ENCODE measurements around the gene CRISPLD2. TPM values are rescaled to one million over a fixed set of nuclear protein-coding genes. Genes with fewer than 3 reads are reported as not detected.

The CRISPLD2 gene
- total RNA-seq, 1 donor from 2014 or later = not detected

GRCh38 chr16:84917492-84917891 is 97.7 kb downstream of the CRISPLD2 start:
- DNase-seq (no peak), ATAC-seq (ENCODE audit: low read depth) (no peak)
- POLR2A ChIA-PET = no interaction called here
- TF ChIP-seq CTCF (IDR thresholded peaks at IDR 0.05) = no peak
- H3K27me3 Mint-ChIP-seq = peaks cover 27% of the 10 kb centered on the region
- no peak overlapping the region for H3K4me3 Mint-ChIP-seq
- CTCF ChIA-PET = no interaction called here
- H3K4me1 Mint-ChIP-seq = no peaks in the 10 kb centered on the region
- H3K9me3 Mint-ChIP-seq = no peaks in the 10 kb centered on the region
- no peaks in the 10 kb centered on the region for H3K36me3 Mint-ChIP-seq (ENCODE audit: low read depth)
- no peak overlapping the region for H3K27ac Mint-ChIP-seq
- intact Hi-C loops (cut with micrococcal nuclease) = no loop called here

GRCh38 chr16:84918006-84918909 is 98.5 kb downstream of the CRISPLD2 start:
- POLR2A ChIA-PET = no interaction called here
- no peak for TF ChIP-seq CTCF (IDR thresholded peaks at IDR 0.05)
- CTCF ChIA-PET = no interaction called here
- no peak overlapping the region for H3K27ac Mint-ChIP-seq
- DNase-seq (no peak), ATAC-seq (ENCODE audit: low read depth) (no peak)
- H3K4me3 Mint-ChIP-seq = no peak overlapping the region
- no peaks in the 10 kb centered on the region for H3K9me3 Mint-ChIP-seq
- peaks cover 27% of the 10 kb centered on the region for H3K27me3 Mint-ChIP-seq
- intact Hi-C loops (cut with micrococcal nuclease) = no loop called here
- H3K4me1 Mint-ChIP-seq = no peaks in the 10 kb centered on the region
- no peaks in the 10 kb centered on the region for H3K36me3 Mint-ChIP-seq (ENCODE audit: low read depth)

- Mint-ChIP-seq H3K4me1 (no peaks in the 10 kb centered on the region), H3K27me3 (peaks cover 23% of the 10 kb centered on the region), H3K9me3 (no peaks in the 10 kb centered on the region), H3K36me3 (ENCODE audit: low read depth) (no peaks in the 10 kb centered on the region), H3K4me3 (no peak overlapping the region), H3K27ac (no peak overlapping the region)
- ChIA-PET CTCF (interaction anchor here (0.7 kb wide), 1 partner anchor 194 kb away, joined by 3 read pairs; no protein-coding TSS in a partner anchor), POLR2A (no interaction called here)
- intact Hi-C loops (cut with micrococcal nuclease) = no loop called here
- TF ChIP-seq CTCF (IDR thresholded peaks at IDR 0.05) = no peak
- ATAC-seq (ENCODE audit: low read depth) (no peak), DNase-seq (no peak)
Measured at GRCh38 chr16:84919269-84919668, 99.5 kb downstream of the CRISPLD2 start.

- H3K27me3 Mint-ChIP-seq = peaks cover 25% of the 10 kb centered on the region
- no peak for TF ChIP-seq CTCF (IDR thresholded peaks at IDR 0.05)
- H3K4me3 Mint-ChIP-seq = no peak overlapping the region
- CTCF ChIA-PET = interaction anchor here (0.7 kb wide), 1 partner anchor 194 kb away, joined by 3 read pairs; no protein-coding TSS in a partner anchor
- DNase-seq = no peak
- ATAC-seq (ENCODE audit: low read depth) = no peak
- no peaks in the 10 kb centered on the region for H3K4me1 Mint-ChIP-seq
- no peaks in the 10 kb centered on the region for H3K9me3 Mint-ChIP-seq
- H3K36me3 Mint-ChIP-seq (ENCODE audit: low read depth) = no peaks in the 10 kb centered on the region
- intact Hi-C loops (cut with micrococcal nuclease) = no loop called here
- no peak overlapping the region for H3K27ac Mint-ChIP-seq
- POLR2A ChIA-PET = no interaction called here
Measured at GRCh38 chr16:84919708-84920107, 99.9 kb downstream of the CRISPLD2 start.

- Mint-ChIP-seq H3K9me3 (no peaks in the 10 kb centered on the region), H3K27me3 (peaks cover 27% of the 10 kb centered on the region), H3K36me3 (ENCODE audit: low read depth) (no peaks in the 10 kb centered on the region), H3K27ac (no peak overlapping the region), H3K4me1 (no peaks in the 10 kb centered on the region), H3K4me3 (no peak overlapping the region)
- CTCF ChIA-PET = no interaction called here
- ATAC-seq (ENCODE audit: low read depth) = no peak
- no peak for DNase-seq
- no peak for TF ChIP-seq CTCF (IDR thresholded peaks at IDR 0.05)
- intact Hi-C loops (cut with micrococcal nuclease) = no loop called here
- POLR2A ChIA-PET = no interaction called here
Measured at GRCh38 chr16:84920333-84920732, 100.5 kb downstream of the CRISPLD2 start.

All from activated B cell treated with CpG ODN at 0.5 μM for 24 hours (primary cell).